ENCODE data around the gene GID8. TPM values are rescaled to one million over a fixed set of nuclear protein-coding genes. Genes with fewer than 3 reads are reported as not detected.

GID8 gene
- total and polyA plus RNA-seq, 9 of the 15 experiments (the other 6 are each of a cell fraction or from before 2014, with no cell fraction given): 7.5 to 31.6 (median 22.2) TPM

GRCh38 chr20:62925420-62926228 lies 12.3 kb upstream of the GID8 start (continued):
- TF ChIP-seq ZNF318 (IDR thresholded peaks at IDR 0.05; ENCODE audit: borderline replicate concordance in 1 of 2, low read depth in 1 of 2) (no peak), E2F1 (CRISPR knock-in tag; IDR thresholded peaks at IDR 0.05) (no peak), MCM3 (IDR thresholded peaks at IDR 0.05) (no peak), MEF2D (tag; conservative IDR thresholded peaks at IDR 0.05; ENCODE audit: low read depth) (no peak), ERF (CRISPR knock-in tag; IDR thresholded peaks at IDR 0.05) (no peak), MTF1 (CRISPR knock-in tag; IDR thresholded peaks at IDR 0.05; ENCODE audit: borderline replicate concordance) (no peak), BRF1 (IDR thresholded peaks at IDR 0.05; ENCODE audit: borderline replicate concordance, extremely low read depth, insufficient read length) (no peak), ZKSCAN3 (CRISPR knock-in tag; IDR thresholded peaks at IDR 0.05) (no peak), GTF2F1 (IDR thresholded peaks at IDR 0.05; ENCODE audit: low read depth, low read length) (no peak), L3MBTL2 (IDR thresholded peaks at IDR 0.05) (peak; percentile 21; the same call in 1 of the 2 replicates), CHD2 (IDR thresholded peaks at IDR 0.05; ENCODE audit: low read depth, low read length) (peak; percentile 16; the same call in 1 of the 2 replicates)
